Tibial artery (tissue), 4 donors: ENCODE data around the gene FBF1.

Source experiments
- DNase-seq, 2 donors: peaks; one replicate each; pipeline ENCODE4 v3.0.0-alpha.2; 2019
- H3K27ac ChIP-seq, 2 donors: fragments of 200-600 bp; sonication (generic) in 1 of 2; 1 replicate in 1 of 2; 2 replicates in 1 of 2; pipeline ENCODE4 v1.5.1; 2018 to 2019; ENCODE audit warnings: mild to moderate bottlenecking in 1 of 2
- H3K27me3 ChIP-seq, 2 donors: fragments of 200-600 bp; sonication (generic) in 1 of 2; one replicate each; pipeline versions ENCODE4 v1.5.1 to v1.6.0; 2016 to 2019
- H3K36me3 ChIP-seq, 3 donors: fragments of 200-600 bp; sonication (generic) in 2 of 3; one replicate each; pipeline ENCODE4 v1.5.1; 2016 to 2019; ENCODE audit warnings: mild to moderate bottlenecking in 2 of 3
- H3K4me1 ChIP-seq, 4 donors: fragments of 200-600 bp; sonication (generic) in 2 of 4; 1 replicate in 3 of 4; 2 replicates in 1 of 4; pipeline ENCODE4 v1.5.1; 2016 to 2019
- H3K4me3 ChIP-seq, 2 donors: fragments of 200-600 bp; sonication (generic) in 1 of 2; 1 replicate in 1 of 2; 2 replicates in 1 of 2; pipeline ENCODE4 v1.5.1; 2018 to 2019; ENCODE audit warnings: mild to moderate bottlenecking in 2 of 2
- H3K9me3 ChIP-seq, 3 donors: fragments of 200-600 bp; sonication (generic) in 1 of 3; one replicate each; pipeline ENCODE4 v1.5.1; 2016 to 2019
- CTCF ChIP-seq, 2 experiments: fragments of 200-600 bp in 1 of 2; fragments of 450-650 bp in 1 of 2; IDR thresholded peaks; one replicate each; pipeline ENCODE4 v1.5.1; 2017 to 2019; ENCODE audit warnings: antibody characterized with exemption in 2 of 2, mild to moderate bottlenecking in 1 of 2, moderate library complexity in 1 of 2
- intact Hi-C: fragments of 100-400 bp; cut with DNase I; formaldehyde crosslinking; loops from one replicate; pipeline ENCODE4 v1.15.0; 2023; ENCODE audit warnings: low total_unique reads

FBF1 gene

GRCh38 chr17:75941442-75941819 is 589 bp upstream of the FBF1 start:
- Histone ChIP-seq H3K27me3 (no peaks in the 10 kb centered on the region), H3K4me1 (peaks cover 0 to 12% (median 8%) of the 10 kb centered on the region in 4 donors), H3K36me3 (peaks cover 8 to 19% (median 16%) of the 10 kb centered on the region in 3 donors), H3K9me3 (no peaks in the 10 kb centered on the region), H3K27ac (peak overlapping the region; percentile 74 to 76), H3K4me3 (peak overlapping the region; percentile 69 to 82)
- TF ChIP-seq CTCF (IDR thresholded peaks at IDR 0.05): no peak
- intact Hi-C loops: no loop called here
- DNase-seq: no peak

- DNase-seq: no peak
- no peak for TF ChIP-seq CTCF (IDR thresholded peaks at IDR 0.05)
- H3K27me3 ChIP-seq: no peaks in the 10 kb centered on the region
- intact Hi-C loops: no loop called here
- no peaks in the 10 kb centered on the region for H3K9me3 ChIP-seq
- peaks cover 0 to 12% (median 8%) of the 10 kb centered on the region in 4 donors for H3K4me1 ChIP-seq
- no peak overlapping the region for H3K27ac ChIP-seq
- H3K4me3 ChIP-seq: no peak overlapping the region
- no peaks in the 10 kb centered on the region for H3K36me3 ChIP-seq
Observed at GRCh38 chr17:75937652-75938051, 3.2 kb downstream of the FBF1 start.

GRCh38 chr17:75933808-75934207 is 7.0 kb downstream of the FBF1 start:
- H3K9me3 ChIP-seq: no peaks in the 10 kb centered on the region
- H3K4me3 ChIP-seq: no peak overlapping the region
- intact Hi-C loops: no loop called here
- H3K4me1 ChIP-seq: no peaks in the 10 kb centered on the region
- TF ChIP-seq CTCF (IDR thresholded peaks at IDR 0.05): no peak
- no peak for DNase-seq
- H3K27ac ChIP-seq: no peak overlapping the region
- no peaks in the 10 kb centered on the region for H3K36me3 ChIP-seq
- H3K27me3 ChIP-seq: no peaks in the 10 kb centered on the region

- no peak overlapping the region for H3K27ac ChIP-seq
- intact Hi-C loops: no loop called here
- TF ChIP-seq CTCF (IDR thresholded peaks at IDR 0.05): no peak
Observed at GRCh38 chr17:75932852-75933251, 8.0 kb downstream of the FBF1 start.

GRCh38 chr17:75931062-75931461 is 9.8 kb downstream of the FBF1 start:
- Histone ChIP-seq H3K9me3 (no peaks in the 10 kb centered on the region), H3K27me3 (no peaks in the 10 kb centered on the region), H3K36me3 (peaks cover 0 to 9% (median 6%) of the 10 kb centered on the region in 3 donors), H3K27ac (no peak overlapping the region), H3K4me1 (no peaks in the 10 kb centered on the region), H3K4me3 (no peak overlapping the region)
- intact Hi-C loops: no loop called here
- no peak for TF ChIP-seq CTCF (IDR thresholded peaks at IDR 0.05)
- DNase-seq: no peak

More at GRCh38 chr17:75932852-75933251, 8.0 kb downstream of the FBF1 start:
- Histone ChIP-seq H3K4me1 (no peaks in the 10 kb centered on the region), H3K4me3 (no peak overlapping the region), H3K27me3 (no peaks in the 10 kb centered on the region), H3K9me3 (no peaks in the 10 kb centered on the region), H3K36me3 (no peaks in the 10 kb centered on the region)
- DNase-seq: no peak
